GM06990 (cell line): Measurements from ENCODE around the gene RRN3.

Experiments
- DNase-seq: peaks from one replicate; pipeline ENCODE4 v3.0.0-alpha.2; 2011; ENCODE audit not compliant: insufficient read length; ENCODE audit errors: extremely low read depth
- H3K27me3 ChIP-seq: replicated peaks from 2 replicates; pipeline ENCODE4 v1.6.0; 2011; ENCODE audit warnings: low read length; ENCODE audit not compliant: control insufficient read depth, insufficient read depth
- H3K36me3 ChIP-seq: 2 replicates; pipeline ENCODE4 v1.5.1; 2011; ENCODE audit warnings: low read length; ENCODE audit not compliant: control insufficient read depth, insufficient read depth
- H3K4me3 ChIP-seq: replicated peaks from 2 replicates; pipeline ENCODE4 v1.5.1; 2011; ENCODE audit warnings: low read depth, mild to moderate bottlenecking, control low read depth, low read length
- CTCF ChIP-seq: IDR thresholded peaks from 2 replicates; pipeline ENCODE4 v1.5.1; 2011; ENCODE audit warnings: low read length, control low read depth, mild to moderate bottlenecking, inconsistent platforms; ENCODE audit not compliant: insufficient read depth, poor library complexity, severe bottlenecking

The RRN3 gene

DNA sequence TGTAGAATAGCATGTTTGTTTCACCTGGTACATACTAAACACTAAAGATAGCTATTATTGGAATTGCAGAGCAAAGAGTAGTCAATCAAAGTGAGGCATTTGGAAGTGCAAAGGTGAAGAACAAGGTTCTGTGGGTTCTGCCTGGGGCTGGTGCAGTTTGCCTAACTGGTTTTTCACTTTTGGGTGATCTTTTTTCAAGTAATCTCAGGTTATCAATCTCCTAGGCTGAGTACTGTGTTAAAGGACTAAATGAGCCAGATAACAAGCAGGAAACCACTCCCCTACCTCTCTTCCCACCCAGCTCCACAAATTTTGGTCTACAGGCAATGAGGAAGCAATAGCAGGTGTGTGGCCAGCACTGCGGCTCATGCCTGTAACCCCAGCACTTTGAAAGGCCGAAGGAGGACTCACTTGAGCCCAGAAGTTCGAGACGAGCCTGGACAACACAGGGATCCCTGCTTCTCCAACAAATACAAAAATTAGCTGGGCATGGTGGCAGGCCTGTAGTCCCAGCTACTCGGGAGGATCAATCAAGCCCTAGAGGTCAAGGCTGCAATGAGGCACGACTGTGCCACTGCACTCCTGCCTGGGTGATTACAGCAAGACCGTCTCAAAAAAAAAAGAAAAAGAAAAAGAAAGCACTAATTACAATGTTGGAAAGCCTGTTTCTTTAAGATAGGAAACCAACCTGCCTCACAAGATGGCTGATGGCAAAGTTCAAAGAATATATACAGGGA lies 36.2 kb downstream of the RRN3 start:
- Histone ChIP-seq H3K36me3 (peaks cover 5% of the 10 kb centered on the region), H3K4me3 (no peak overlapping the region), H3K27me3 (no peaks in the 10 kb centered on the region)
- TF ChIP-seq CTCF: no peak
- DNase-seq: no peak

DNA sequence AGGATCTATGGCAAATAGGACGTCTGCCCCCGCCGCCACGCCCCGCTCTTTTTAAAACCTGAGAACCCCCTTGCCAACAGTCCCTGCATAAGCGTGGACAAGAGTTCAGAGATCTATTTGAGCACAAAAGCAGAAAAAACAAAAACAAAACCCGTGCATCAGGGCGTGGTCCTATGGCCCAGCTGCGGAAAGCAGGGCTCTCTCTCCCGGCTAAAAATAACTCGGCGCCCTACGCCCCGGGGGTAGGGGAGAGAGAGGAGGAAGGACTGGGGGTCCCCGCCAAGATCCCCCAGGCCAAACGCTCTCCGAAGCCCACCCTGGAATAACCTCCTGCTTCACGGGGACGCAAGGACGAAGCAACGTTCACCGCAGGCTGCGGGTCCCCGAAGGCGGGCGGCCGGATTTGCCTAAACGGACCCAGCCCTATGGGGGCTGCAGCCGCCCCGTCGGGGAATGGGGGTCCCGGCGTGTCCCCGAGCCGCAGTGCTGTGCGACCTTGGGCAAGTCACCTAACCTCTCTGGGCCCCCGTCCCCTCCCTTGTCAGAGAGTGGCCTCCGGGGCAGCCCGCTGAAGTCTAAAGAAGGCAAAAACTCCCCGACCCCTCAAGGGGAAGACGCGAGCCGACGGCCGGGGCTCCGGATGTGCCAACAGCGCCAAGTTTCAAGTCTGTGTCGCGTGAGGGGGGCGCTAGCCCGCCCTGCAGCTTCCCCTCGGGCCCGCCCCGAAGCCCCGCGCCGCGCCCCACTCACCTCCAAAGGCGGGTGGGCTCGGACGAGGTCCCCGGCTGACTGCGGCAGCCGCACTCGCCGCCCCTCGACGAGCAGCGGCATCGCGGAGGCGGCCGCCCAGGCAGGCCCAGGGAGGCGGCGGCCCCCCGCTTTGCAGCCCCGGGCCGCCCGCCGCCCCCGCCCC lies 38.7 kb downstream of the RRN3 start:
- DNase-seq: no peak
- TF ChIP-seq CTCF: peak; percentile 31

GRCh38 chr16:15054357-15055140 lies 39.5 kb downstream of the RRN3 start:
- no peak for TF ChIP-seq CTCF
- peak overlapping the region; percentile 93 for H3K4me3 ChIP-seq
- DNase-seq: no peak
- no peaks in the 10 kb centered on the region; the same call in 1 of the 2 replicates for H3K36me3 ChIP-seq
- no peaks in the 10 kb centered on the region for H3K27me3 ChIP-seq

More for the DNA sequence above, 38.7 kb downstream of the RRN3 start:
- H3K4me3 ChIP-seq: peak overlapping the region; percentile 93
- H3K27me3 ChIP-seq: no peaks in the 10 kb centered on the region
- no peaks in the 10 kb centered on the region; the same call in 1 of the 2 replicates for H3K36me3 ChIP-seq

- H3K4me3 ChIP-seq: no peak overlapping the region
- H3K36me3 ChIP-seq: no peaks in the 10 kb centered on the region
- no peak for DNase-seq
- H3K27me3 ChIP-seq: no peaks in the 10 kb centered on the region
- TF ChIP-seq CTCF: no peak
These were observed 40.2 kb downstream of the RRN3 start for GRCh38 chr16:15053904-15054303.

- TF ChIP-seq CTCF: no peak
- no peak overlapping the region for H3K4me3 ChIP-seq
- H3K36me3 ChIP-seq: no peaks in the 10 kb centered on the region
- DNase-seq: no peak
- H3K27me3 ChIP-seq: no peaks in the 10 kb centered on the region
These were observed 41.2 kb downstream of the RRN3 start for GRCh38 chr16:15052747-15053476.
